A549 (cell line): ENCODE data around the gene ERP29. TPM values are rescaled to one million over a fixed set of nuclear protein-coding genes. Genes with fewer than 3 reads are reported as not detected.

Source experiments
- ATAC-seq, 2 experiments: fragments of 200-7000 bp in 1 of 2; fragments of >200 bp in 1 of 2; cut with Nextera tagmentation in 1 of 2; cut with Tn5 transposase in 1 of 2; 3 replicates each; pipeline versions ENCODE4 v1.8.0 to v1.9.1; 2018 to 2020; ENCODE audit warnings: mild to moderate bottlenecking in 1 of 2, moderate library complexity in 1 of 2
- CTCF ChIA-PET: fragments of 300-600 bp; sonication (Branson Sonifier 250); formaldehyde crosslinking; extraction: SDS; loops from one replicate; lab custom pipeline; 2021; ENCODE audit warnings: antibody characterized with exemption, inconsistent platforms; lab: Yijun Ruan, JAX
- POLR2A ChIA-PET: fragments of 350-600 bp; formaldehyde crosslinking; extraction: SDS; loops from one replicate; lab custom pipeline; 2021; ENCODE audit warnings: antibody characterized with exemption, inconsistent platforms; lab: Yijun Ruan, JAX
- DNase-seq, 2 experiments: peaks; one replicate each; pipeline versions ENCODE4 v3.0.0 to v3.0.0-alpha.2; 2011 to 2016; ENCODE audit warnings: low read depth in 1 of 2, low spot score in 1 of 2
- FAIRE-seq: peaks from 2 replicates; lab custom pipeline; 2011; peaks lifted over from hg19 to GRCh38; lab: Jason Lieb, UNC
- H3K27ac ChIP-seq, 2 experiments: fragments of >200 bp; sonication (Bioruptor Twin); formaldehyde crosslinking; 3 replicates each; pipeline ENCODE4 v1.5.1; 2016 to 2017
- H3K4me1 ChIP-seq: fragments of >200 bp; sonication (Bioruptor Twin); formaldehyde crosslinking; 3 replicates; pipeline ENCODE4 v1.6.1; 2016
- H3K4me2 ChIP-seq: fragments of >200 bp; sonication (Bioruptor Twin); formaldehyde crosslinking; 3 replicates; pipeline ENCODE4 v1.6.1; 2016
- H3K4me3 ChIP-seq: fragments of >200 bp; sonication (Bioruptor Twin); formaldehyde crosslinking; 3 replicates; pipeline ENCODE4 v1.5.1; 2016
- H3K9me3 ChIP-seq: fragments of >200 bp; sonication (Bioruptor Twin); formaldehyde crosslinking; 3 replicates; pipeline ENCODE4 v1.6.1; 2016
- BHLHE40 ChIP-seq: IDR thresholded peaks from 2 replicates; pipeline ENCODE4 v1.6.1; 2012; ENCODE audit warnings: low read depth, low read length, inconsistent platforms
- EP300 ChIP-seq, 2 experiments: fragments of >200 bp; sonication (Bioruptor Twin); formaldehyde crosslinking; IDR thresholded peaks; 2 replicates in 1 of 2; 3 replicates in 1 of 2; pipeline ENCODE4 v1.6.1; 2016 to 2017
- ESRRA ChIP-seq: fragments of 150-350 bp; IDR thresholded peaks from 2 replicates; pipeline ENCODE4 v1.6.1; 2014; ENCODE audit warnings: mild to moderate bottlenecking, low read length, borderline replicate concordance
- FOSL2 ChIP-seq, 2 experiments: fragments of 450-650 bp in 1 of 2; fragments of >200 bp in 1 of 2; sonication (Bioruptor Twin) in 1 of 2; formaldehyde crosslinking; IDR thresholded peaks; 2 replicates each; pipeline versions ENCODE4 v1.5.0 to v1.6.1; 2016 to 2020; ENCODE audit warnings: mild to moderate bottlenecking in 1 of 2, moderate library complexity in 1 of 2
- FOXS1 ChIP-seq: fragments of 250-450 bp; sonication (Bioruptor Pico); IDR thresholded peaks from 2 replicates; pipeline ENCODE4 v1.5.0; 2020; ENCODE audit warnings: mild to moderate bottlenecking, moderate library complexity
- HEYL ChIP-seq: fragments of 250-450 bp; sonication (Bioruptor Pico); IDR thresholded peaks from 2 replicates; pipeline ENCODE4 v1.8.0; 2021; ENCODE audit warnings: mild to moderate bottlenecking, moderate library complexity
- HOXB13 ChIP-seq: fragments of 250-450 bp; sonication (Bioruptor Pico); IDR thresholded peaks from 2 replicates; pipeline ENCODE4 v1.5.0; 2020; ENCODE audit warnings: low read depth, mild to moderate bottlenecking, moderate library complexity
- HOXB5 ChIP-seq: fragments of 250-450 bp; sonication (Bioruptor Pico); IDR thresholded peaks from 2 replicates; pipeline ENCODE4 v1.5.0; 2020; ENCODE audit warnings: mild to moderate bottlenecking, moderate library complexity
- JUN ChIP-seq, 2 experiments: fragments of >200 bp; sonication (Bioruptor Twin); formaldehyde crosslinking; IDR thresholded peaks; 2 replicates in 1 of 2; 3 replicates in 1 of 2; pipeline ENCODE4 v1.6.1; 2016 to 2017
- KDM5A ChIP-seq: fragments of 200-600 bp; sonication (generic); IDR thresholded peaks from 2 replicates; pipeline ENCODE4 v1.6.1; 2016; ENCODE audit warnings: antibody characterized with exemption, mild to moderate bottlenecking
- MAZ ChIP-seq: fragments of 150-350 bp; IDR thresholded peaks from 2 replicates; pipeline ENCODE4 v1.6.1; 2014; ENCODE audit warnings: antibody characterized with exemption, low read depth, low read length, borderline replicate concordance
- NPAS2 ChIP-seq: fragments of 250-450 bp; sonication (Bioruptor Pico); IDR thresholded peaks from 2 replicates; pipeline ENCODE4 v1.8.0; 2022; ENCODE audit warnings: mild to moderate bottlenecking, moderate library complexity, borderline replicate concordance
- PHF8 ChIP-seq: fragments of 200-600 bp; sonication (generic); IDR thresholded peaks from 2 replicates; pipeline ENCODE4 v1.6.1; 2016; ENCODE audit warnings: low read depth, mild to moderate bottlenecking, antibody characterized with exemption, moderate library complexity, borderline replicate concordance
- POLR2A ChIP-seq: IDR thresholded peaks from 2 replicates; pipeline ENCODE4 v1.6.1; 2012; ENCODE audit warnings: mild to moderate bottlenecking, low read length
- RAD21 ChIP-seq, 2 experiments: fragments of >200 bp in 1 of 2; sonication (Bioruptor Twin) in 1 of 2; formaldehyde crosslinking in 1 of 2; IDR thresholded peaks in 1 of 2; conservative IDR thresholded peaks in 1 of 2; 2 replicates in 1 of 2; 3 replicates in 1 of 2; pipeline ENCODE4 v1.6.1; 2012 to 2018; ENCODE audit warnings: inconsistent platforms in 1 of 2
- SMC3 ChIP-seq: fragments of >200 bp; sonication (Bioruptor Twin); formaldehyde crosslinking; IDR thresholded peaks from 3 replicates; pipeline ENCODE4 v1.6.1; 2018; ENCODE audit warnings: inconsistent platforms
- SREBF2 ChIP-seq: fragments of 450-650 bp; IDR thresholded peaks from 2 replicates; pipeline ENCODE4 v1.6.1; 2014; ENCODE audit warnings: mild to moderate bottlenecking, moderate library complexity
- TFCP2L1 ChIP-seq: fragments of 250-450 bp; sonication (Bioruptor Pico); IDR thresholded peaks from 2 replicates; pipeline ENCODE4 v1.5.0; 2021; ENCODE audit warnings: mild to moderate bottlenecking
- TP53 ChIP-seq: fragments of 250-450 bp; sonication (Bioruptor Pico); IDR thresholded peaks from 2 replicates; pipeline ENCODE4 v1.5.0; 2021; ENCODE audit warnings: mild to moderate bottlenecking, moderate library complexity
- ZFP36 ChIP-seq: fragments of 450-650 bp; IDR thresholded peaks from 2 replicates; pipeline ENCODE4 v1.6.1; 2014; ENCODE audit warnings: borderline replicate concordance; ENCODE audit not compliant: partially characterized antibody
- WGBS: methylation state at CpG from one replicate; pipeline ENCODE4 v1.1.6; 2017; ENCODE audit errors: missing lambda C conversion rate; 5-methylcytosine and 5-hydroxymethylcytosine counted together
- polyA minus RNA-seq: library from RNA; depleted of rRNA, polyadenylated mRNA; stranded (reverse); fragments of >200 nt; gene quantifications from 2 replicates; pipeline ENCODE4 v1.2.3, GENCODE V29; 2011; rRNA and poly(A)+ RNA removed
- polyA plus RNA-seq, 4 experiments: library from polyadenylated mRNA; depleted of rRNA in 3 of 4; stranded (reverse); fragments of >200 nt; fragmentation: RNase III in 1 of 4; extraction: RNeasy Plus Mini Kit Qiagen cat#74134 plus additional on column Dnase treatment in 1 of 4; gene quantifications; 2 replicates in 3 of 4; 3 replicates in 1 of 4; pipeline ENCODE4 v1.2.3, GENCODE V29; 2011 to 2017
- TF ChIP-seq, protein P1 (sequence below): fragments of >200 bp; sonication (Bioruptor Twin); formaldehyde crosslinking; IDR thresholded peaks from 3 replicates; pipeline ENCODE4 v1.6.1; 2016
- TF ChIP-seq, protein P2 (sequence below): fragments of 250-450 bp; sonication (Bioruptor Pico); IDR thresholded peaks from 2 replicates; pipeline ENCODE4 v1.5.0; 2021; ENCODE audit warnings: mild to moderate bottlenecking, moderate library complexity, borderline replicate concordance
- TF ChIP-seq, protein P3 (sequence below): fragments of 450-650 bp; IDR thresholded peaks from 2 replicates; pipeline ENCODE4 v1.6.1; 2014; ENCODE audit warnings: antibody characterized with exemption
- TF ChIP-seq, protein P4 (sequence below): IDR thresholded peaks from 2 replicates; pipeline ENCODE4 v1.6.1; 2012; ENCODE audit warnings: low read depth, borderline replicate concordance
- TF ChIP-seq, protein P5 (sequence below): IDR thresholded peaks from 2 replicates; pipeline ENCODE4 v1.6.1; 2012

ERP29 gene
- polyA plus RNA-seq (2011; rRNA removed): 87.3 and 115 TPM in 2 replicates
- polyA plus RNA-seq (2012; cell fraction: cytosol; rRNA removed): 96.2 and 103 TPM in 2 replicates
- 70.3 and 74.3 TPM in 2 replicates for polyA plus RNA-seq (2012; cell fraction: nucleus; rRNA removed)
- polyA plus RNA-seq (2017; fragmentation: RNase III; extraction: RNeasy Plus Mini Kit Qiagen cat#74134 plus additional on column Dnase treatment): 138 to 161 TPM (median 157 TPM) in 3 replicates
- 21.3 and 23.4 TPM in 2 replicates for polyA minus RNA-seq

DNA sequence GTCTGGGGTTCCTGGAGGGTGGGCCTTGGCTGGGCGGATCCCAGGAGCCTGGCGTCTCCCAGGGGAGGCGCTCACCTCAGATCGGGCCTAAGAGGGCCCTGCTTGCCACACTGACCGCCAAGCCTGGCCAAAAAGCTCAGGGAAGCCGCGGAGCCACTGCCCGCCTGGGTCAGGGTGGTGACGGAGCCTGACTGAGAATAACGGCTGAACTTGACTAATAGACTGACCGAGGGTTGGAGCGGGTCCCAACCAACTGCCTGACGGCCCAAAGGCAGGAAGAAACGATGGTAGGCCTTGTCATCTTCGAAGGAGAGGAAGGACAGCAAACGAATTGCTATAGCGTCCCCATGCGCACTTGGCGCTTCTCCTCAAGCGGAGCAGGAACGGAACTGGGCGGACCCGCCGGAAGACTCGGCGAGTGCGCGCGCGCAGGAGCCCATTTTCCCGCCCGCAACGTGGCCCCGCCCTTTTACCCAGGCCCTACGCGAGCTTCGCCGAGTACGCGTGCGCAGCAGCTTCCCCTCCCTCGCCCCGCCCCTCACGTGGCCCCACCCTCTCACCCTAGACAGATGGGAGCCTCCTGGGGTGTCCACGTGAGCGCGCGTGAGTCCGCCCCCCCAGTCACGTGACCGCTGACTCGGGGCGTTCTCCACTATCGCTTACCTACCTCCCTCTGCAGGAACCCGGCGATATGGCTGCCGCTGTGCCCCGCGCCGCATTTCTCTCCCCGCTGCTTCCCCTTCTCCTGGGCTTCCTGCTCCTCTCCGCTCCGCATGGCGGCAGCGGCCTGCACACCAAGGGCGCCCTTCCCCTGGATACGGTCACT is at the start of gene ERP29, which contains the start of gene TMEM116:
Gene ERP29, plus strand, starts transcription at position 652 of the 826 bp plus-strand sequence. Its CDS starts 40 bp downstream, at position 692.
Gene TMEM116, minus strand, starts transcription at position 391 of the 826 bp plus-strand sequence. CDS start 7,895 bp downstream, outside the sequence.
- H3K27ac ChIP-seq: peak within 1 kb of the TSS; percentile 96
- peaks cover 24% of the 10 kb centered on the region for H3K4me1 ChIP-seq
- H3K9me3 ChIP-seq: no peaks in the 10 kb centered on the region
- peak within 1 kb of the TSS; percentile 86 for H3K4me3 ChIP-seq
- ATAC-seq (peak; percentile 86 to 88), FAIRE-seq (no peak), DNase-seq (peak; percentile 100)
- TF ChIP-seq POLR2A (peak; percentile 97), FOXS1 (CRISPR knock-in tag) (peak; percentile 76), ZFP36 (no peak), TFCP2L1 (CRISPR knock-in tag) (no peak; the same call in 1 of the 2 replicates), NPAS2 (peak; percentile 98), BHLHE40 (peak; percentile 94), JUN (IDR thresholded peaks at IDR 0.05) (peak; percentile 82 to 86; a peak in 4 of 5 replicates), HOXB13 (no peak), ESRRA (no peak), SMC3 (peak; percentile 27; the same call in 1 of the 3 replicates), RAD21 (conservative IDR thresholded peaks at IDR 0.05 in 1 of 2, IDR thresholded peaks at IDR 0.05 in 1 of 2) (peak; percentile 16 to 17; a peak in 1 of 5 replicates), TP53 (CRISPR knock-in tag) (peak; percentile 19; the same call in 1 of the 2 replicates), EP300 (IDR thresholded peaks at IDR 0.05) (no peak), SREBF2 (no peak), HEYL (CRISPR knock-in tag) (no peak), MAZ (peak; percentile 69; the same call in 1 of the 2 replicates), PHF8 (peak; percentile 87; the same call in 1 of the 2 replicates), HOXB5 (peak; percentile 80; the same call in 1 of the 2 replicates), FOSL2 (IDR thresholded peaks at IDR 0.05) (no peak), FOSL2 (CRISPR knock-in tag; IDR thresholded peaks at IDR 0.05) (peak; percentile 58), KDM5A (peak; percentile 77)
- TF ChIP-seq, protein P1, sequence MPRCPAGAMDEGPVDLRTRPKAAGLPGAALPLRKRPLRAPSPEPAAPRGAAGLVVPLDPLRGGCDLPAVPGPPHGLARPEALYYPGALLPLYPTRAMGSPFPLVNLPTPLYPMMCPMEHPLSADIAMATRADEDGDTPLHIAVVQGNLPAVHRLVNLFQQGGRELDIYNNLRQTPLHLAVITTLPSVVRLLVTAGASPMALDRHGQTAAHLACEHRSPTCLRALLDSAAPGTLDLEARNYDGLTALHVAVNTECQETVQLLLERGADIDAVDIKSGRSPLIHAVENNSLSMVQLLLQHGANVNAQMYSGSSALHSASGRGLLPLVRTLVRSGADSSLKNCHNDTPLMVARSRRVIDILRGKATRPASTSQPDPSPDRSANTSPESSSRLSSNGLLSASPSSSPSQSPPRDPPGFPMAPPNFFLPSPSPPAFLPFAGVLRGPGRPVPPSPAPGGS: peak; percentile 61; the same call in 2 of the 3 replicates
- TF ChIP-seq, protein P2, sequence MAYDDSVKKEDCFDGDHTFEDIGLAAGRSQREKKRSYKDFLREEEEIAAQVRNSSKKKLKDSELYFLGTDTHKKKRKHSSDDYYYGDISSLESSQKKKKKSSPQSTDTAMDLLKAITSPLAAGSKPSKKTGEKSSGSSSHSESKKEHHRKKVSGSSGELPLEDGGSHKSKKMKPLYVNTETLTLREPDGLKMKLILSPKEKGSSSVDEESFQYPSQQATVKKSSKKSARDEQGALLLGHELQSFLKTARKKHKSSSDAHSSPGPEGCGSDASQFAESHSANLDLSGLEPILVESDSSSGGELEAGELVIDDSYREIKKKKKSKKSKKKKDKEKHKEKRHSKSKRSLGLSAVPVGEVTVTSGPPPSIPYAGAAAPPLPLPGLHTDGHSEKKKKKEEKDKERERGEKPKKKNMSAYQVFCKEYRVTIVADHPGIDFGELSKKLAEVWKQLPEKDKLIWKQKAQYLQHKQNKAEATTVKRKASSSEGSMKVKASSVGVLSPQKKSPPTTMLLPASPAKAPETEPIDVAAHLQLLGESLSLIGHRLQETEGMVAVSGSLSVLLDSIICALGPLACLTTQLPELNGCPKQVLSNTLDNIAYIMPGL (CRISPR knock-in tag): 0 out of 2 replicates have a peak, but pooled peaks have one; percentile 57
- TF ChIP-seq, protein P3, sequence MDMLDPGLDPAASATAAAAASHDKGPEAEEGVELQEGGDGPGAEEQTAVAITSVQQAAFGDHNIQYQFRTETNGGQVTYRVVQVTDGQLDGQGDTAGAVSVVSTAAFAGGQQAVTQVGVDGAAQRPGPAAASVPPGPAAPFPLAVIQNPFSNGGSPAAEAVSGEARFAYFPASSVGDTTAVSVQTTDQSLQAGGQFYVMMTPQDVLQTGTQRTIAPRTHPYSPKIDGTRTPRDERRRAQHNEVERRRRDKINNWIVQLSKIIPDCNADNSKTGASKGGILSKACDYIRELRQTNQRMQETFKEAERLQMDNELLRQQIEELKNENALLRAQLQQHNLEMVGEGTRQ: peak; percentile 100
- TF ChIP-seq, protein P4, sequence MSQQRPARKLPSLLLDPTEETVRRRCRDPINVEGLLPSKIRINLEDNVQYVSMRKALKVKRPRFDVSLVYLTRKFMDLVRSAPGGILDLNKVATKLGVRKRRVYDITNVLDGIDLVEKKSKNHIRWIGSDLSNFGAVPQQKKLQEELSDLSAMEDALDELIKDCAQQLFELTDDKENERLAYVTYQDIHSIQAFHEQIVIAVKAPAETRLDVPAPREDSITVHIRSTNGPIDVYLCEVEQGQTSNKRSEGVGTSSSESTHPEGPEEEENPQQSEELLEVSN: peak; percentile 97
- TF ChIP-seq, protein P5, sequence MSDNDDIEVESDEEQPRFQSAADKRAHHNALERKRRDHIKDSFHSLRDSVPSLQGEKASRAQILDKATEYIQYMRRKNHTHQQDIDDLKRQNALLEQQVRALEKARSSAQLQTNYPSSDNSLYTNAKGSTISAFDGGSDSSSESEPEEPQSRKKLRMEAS: peak; percentile 96
- CTCF ChIA-PET: interaction anchor here (0.9 to 3.8 kb wide), 12 partner anchors 10 to 374 kb away, joined by 3 to 19 read pairs (median 4); no protein-coding TSS in a partner anchor
- peak within 1 kb of the TSS; percentile 93 for H3K4me2 ChIP-seq
- POLR2A ChIA-PET: interaction anchor here (0.5 to 2.9 kb wide), 17 partner anchors 8 to 405 kb away, joined by 3 to 22 read pairs (median 4); partner anchors contain the start of genes MAPKAPK5 and PTPN11
- WGBS: 0% methylated on average over 44 of the region's 67 CpGs
